ENCODE data around the gene PSME2. TPM values are rescaled to one million over a fixed set of nuclear protein-coding genes. Genes with fewer than 3 reads are reported as not detected.

The PSME2 gene
- total and polyA plus RNA-seq, 2 of the 13 experiments (the other 11 are each of a cell fraction or from before 2014, with no cell fraction given), result 332 to 716 TPM

GRCh38 chr14:24114532-24115421 lies 31.6 kb downstream of the PSME2 start, which contains the start of the genes DCAF11 and NRL (continued):
- peak; percentile 92 for TF ChIP-seq ZNF766 (CRISPR knock-in tag; IDR thresholded peaks at IDR 0.05; ENCODE audit: borderline replicate concordance)
- TF ChIP-seq RFXAP (CRISPR knock-in tag; IDR thresholded peaks at IDR 0.05; ENCODE audit: borderline replicate concordance), result peak; percentile 98
- TF ChIP-seq, protein P1, sequence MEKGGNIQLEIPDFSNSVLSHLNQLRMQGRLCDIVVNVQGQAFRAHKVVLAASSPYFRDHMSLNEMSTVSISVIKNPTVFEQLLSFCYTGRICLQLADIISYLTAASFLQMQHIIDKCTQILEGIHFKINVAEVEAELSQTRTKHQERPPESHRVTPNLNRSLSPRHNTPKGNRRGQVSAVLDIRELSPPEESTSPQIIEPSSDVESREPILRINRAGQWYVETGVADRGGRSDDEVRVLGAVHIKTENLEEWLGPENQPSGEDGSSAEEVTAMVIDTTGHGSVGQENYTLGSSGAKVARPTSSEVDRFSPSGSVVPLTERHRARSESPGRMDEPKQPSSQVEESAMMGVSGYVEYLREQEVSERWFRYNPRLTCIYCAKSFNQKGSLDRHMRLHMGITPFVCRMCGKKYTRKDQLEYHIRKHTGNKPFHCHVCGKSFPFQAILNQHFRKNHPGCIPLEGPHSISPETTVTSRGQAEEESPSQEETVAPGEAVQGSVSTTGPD (CRISPR knock-in tag; IDR thresholded peaks at IDR 0.05), result no peak; the same call in 1 of the 2 replicates
- TF ChIP-seq ZNF253 (CRISPR knock-in tag; IDR thresholded peaks at IDR 0.05; ENCODE audit: borderline replicate concordance), result no peak
- TF ChIP-seq GATA4 (IDR thresholded peaks at IDR 0.05; ENCODE audit: borderline replicate concordance, low read depth), result peak; percentile 96
- TF ChIP-seq NFE2L2 (IDR thresholded peaks at IDR 0.05; ENCODE audit: low read length), result no peak; the same call in 1 of the 2 replicates
- TF ChIP-seq ZNF552 (CRISPR knock-in tag; IDR thresholded peaks at IDR 0.05; ENCODE audit: borderline replicate concordance), result peak; percentile 94; the same call in 1 of the 2 replicates
- peak; percentile 92 for TF ChIP-seq ZMYM3 (CRISPR knock-in tag; IDR thresholded peaks at IDR 0.05)
- peak; percentile 94 for TF ChIP-seq ZNF264 (CRISPR knock-in tag; IDR thresholded peaks at IDR 0.05)
- no peak for TF ChIP-seq BATF2 (CRISPR knock-in tag; IDR thresholded peaks at IDR 0.05)
- TF ChIP-seq AHR (CRISPR knock-in tag; IDR thresholded peaks at IDR 0.05), result peak; percentile 98
- peak; percentile 97 for TF ChIP-seq ZFP90 (CRISPR knock-in tag; IDR thresholded peaks at IDR 0.05; ENCODE audit: borderline replicate concordance)
- peak; percentile 99 for TF ChIP-seq CBFB (CRISPR knock-in tag; IDR thresholded peaks at IDR 0.05)
- peak; percentile 88 for TF ChIP-seq NFKBIZ (CRISPR knock-in tag; IDR thresholded peaks at IDR 0.05)
- TF ChIP-seq SMC3 (IDR thresholded peaks at IDR 0.05; ENCODE audit: low read length), result peak; percentile 0; the same call in 1 of the 2 replicates
- TF ChIP-seq TCF12 (IDR thresholded peaks at IDR 0.05), result no peak
- peak; percentile 92; the same call in 1 of the 2 replicates for TF ChIP-seq TCF12 (CRISPR knock-in tag; IDR thresholded peaks at IDR 0.05)
- TF ChIP-seq ARNTL (CRISPR knock-in tag; IDR thresholded peaks at IDR 0.05), result peak; percentile 94
- TF ChIP-seq DDIT3 (CRISPR knock-in tag; IDR thresholded peaks at IDR 0.05), result no peak
- TF ChIP-seq, protein P2, sequence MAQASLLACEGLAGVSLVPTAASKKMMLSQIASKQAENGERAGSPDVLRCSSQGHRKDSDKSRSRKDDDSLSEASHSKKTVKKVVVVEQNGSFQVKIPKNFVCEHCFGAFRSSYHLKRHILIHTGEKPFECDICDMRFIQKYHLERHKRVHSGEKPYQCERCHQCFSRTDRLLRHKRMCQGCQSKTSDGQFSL (CRISPR knock-in tag; IDR thresholded peaks at IDR 0.05), result peak; percentile 87; the same call in 1 of the 2 replicates
- TF ChIP-seq, protein P3, sequence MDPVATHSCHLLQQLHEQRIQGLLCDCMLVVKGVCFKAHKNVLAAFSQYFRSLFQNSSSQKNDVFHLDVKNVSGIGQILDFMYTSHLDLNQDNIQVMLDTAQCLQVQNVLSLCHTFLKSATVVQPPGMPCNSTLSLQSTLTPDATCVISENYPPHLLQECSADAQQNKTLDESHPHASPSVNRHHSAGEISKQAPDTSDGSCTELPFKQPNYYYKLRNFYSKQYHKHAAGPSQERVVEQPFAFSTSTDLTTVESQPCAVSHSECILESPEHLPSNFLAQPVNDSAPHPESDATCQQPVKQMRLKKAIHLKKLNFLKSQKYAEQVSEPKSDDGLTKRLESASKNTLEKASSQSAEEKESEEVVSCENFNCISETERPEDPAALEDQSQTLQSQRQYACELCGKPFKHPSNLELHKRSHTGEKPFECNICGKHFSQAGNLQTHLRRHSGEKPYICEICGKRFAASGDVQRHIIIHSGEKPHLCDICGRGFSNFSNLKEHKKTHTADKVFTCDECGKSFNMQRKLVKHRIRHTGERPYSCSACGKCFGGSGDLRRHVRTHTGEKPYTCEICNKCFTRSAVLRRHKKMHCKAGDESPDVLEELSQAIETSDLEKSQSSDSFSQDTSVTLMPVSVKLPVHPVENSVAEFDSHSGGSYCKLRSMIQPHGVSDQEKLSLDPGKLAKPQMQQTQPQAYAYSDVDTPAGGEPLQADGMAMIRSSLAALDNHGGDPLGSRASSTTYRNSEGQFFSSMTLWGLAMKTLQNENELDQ (CRISPR knock-in tag; IDR thresholded peaks at IDR 0.05; ENCODE audit: borderline replicate concordance), result peak; percentile 70; the same call in 1 of the 2 replicates
- no peak for TF ChIP-seq ATF1 (CRISPR knock-in tag; IDR thresholded peaks at IDR 0.05)
- peak; percentile 96 for TF ChIP-seq ZNF749 (CRISPR knock-in tag; IDR thresholded peaks at IDR 0.05; ENCODE audit: borderline replicate concordance)
- no peak for TF ChIP-seq GABPA (IDR thresholded peaks at IDR 0.05; ENCODE audit: low read depth, low read length)
- TF ChIP-seq GABPA (CRISPR knock-in tag; IDR thresholded peaks at IDR 0.05; ENCODE audit: low read depth), result no peak
- peak; percentile 97; the same call in 1 of the 2 replicates for TF ChIP-seq EED (CRISPR knock-in tag; IDR thresholded peaks at IDR 0.05)
- TF ChIP-seq STAT5B (CRISPR knock-in tag; IDR thresholded peaks at IDR 0.05), result peak; percentile 96; the same call in 1 of the 2 replicates
